Activated T-helper 2 cell treated with anti-CD3 and anti-CD28 coated beads, Interferon-gamma antibody, Interleukin-2, Interleukin-4, amounts not matched to agents 10 μg/mL and 5 μg/mL and 100 μg/mL, durations not matched to agents 14 hours and 24 hours and 36 hours (primary cell): Measurements from ENCODE around the gene TMPRSS3. TPM values are rescaled to one million over a fixed set of nuclear protein-coding genes. Genes with fewer than 3 reads are reported as not detected.
A peak's percentile ranks its signal among the peaks of the same experiment; 100 is the strongest.

Experiments
- DNase-seq: peaks from one replicate; pipeline ENCODE4 v3.0.0; 2021; ENCODE audit warnings: low spot score
- H3K27ac Mint-ChIP-seq: one replicate; pipeline ENCODE4 v1.8.0; 2021; ENCODE audit warnings: mixed read lengths
- H3K27me3 Mint-ChIP-seq: one replicate; pipeline ENCODE4 v1.8.0; 2021; ENCODE audit warnings: low read depth, mixed read lengths
- H3K36me3 Mint-ChIP-seq: one replicate; pipeline ENCODE4 v1.8.0; 2021; ENCODE audit warnings: low read depth, mixed read lengths
- H3K4me1 Mint-ChIP-seq: one replicate; pipeline ENCODE4 v1.8.0; 2021; ENCODE audit warnings: low read depth, mixed read lengths
- H3K4me3 Mint-ChIP-seq: one replicate; pipeline ENCODE4 v1.8.0; 2021; ENCODE audit warnings: low read depth, mild to moderate bottlenecking, moderate library complexity, mixed read lengths
- H3K9me3 Mint-ChIP-seq: one replicate; pipeline ENCODE4 v1.8.0; 2021; ENCODE audit warnings: mixed read lengths
- intact Hi-C: fragments of 100-400 bp; cut with micrococcal nuclease; formaldehyde crosslinking; loops from one replicate; pipeline ENCODE4 v1.15.1; 2023
- total RNA-seq: library from RNA; stranded (reverse); gene quantifications from 2 replicates; pipeline ENCODE4 v1.2.3, GENCODE V29; 2022

TMPRSS3 gene
- total RNA-seq, 1 donor from 2014 or later = 88.1 TPM

- intact Hi-C loops = no loop called here
- Mint-ChIP-seq H3K9me3 (no peaks in the 10 kb centered on the region), H3K4me3 (peak overlapping the region; percentile 3), H3K36me3 (peaks cover 31% of the 10 kb centered on the region), H3K4me1 (peaks cover 50% of the 10 kb centered on the region), H3K27ac (peak overlapping the region; percentile 76), H3K27me3 (no peaks in the 10 kb centered on the region)
- DNase-seq = no peak
Measured at GRCh38 chr21:42370894-42371654, 24.8 kb downstream of the TMPRSS3 start.

GRCh38 chr21:42369821-42370220 lies 26.0 kb downstream of the TMPRSS3 start:
- H3K4me3 Mint-ChIP-seq = no peak overlapping the region
- H3K4me1 Mint-ChIP-seq = peaks cover 46% of the 10 kb centered on the region
- no peak overlapping the region for H3K27ac Mint-ChIP-seq
- no peak for DNase-seq
- H3K27me3 Mint-ChIP-seq = no peaks in the 10 kb centered on the region
- H3K9me3 Mint-ChIP-seq = no peaks in the 10 kb centered on the region
- intact Hi-C loops = no loop called here
- H3K36me3 Mint-ChIP-seq = peaks cover 29% of the 10 kb centered on the region

GRCh38 chr21:42367367-42368165 lies 28.3 kb downstream of the TMPRSS3 start:
- Mint-ChIP-seq H3K27me3 (peaks cover 5% of the 10 kb centered on the region), H3K4me1 (peaks cover 27% of the 10 kb centered on the region), H3K4me3 (no peak overlapping the region)

GRCh38 chr21:42366292-42367010 lies 29.4 kb downstream of the TMPRSS3 start, which contains the start of gene TFF1:
Gene TFF1, minus strand, starts transcription at chr21:42366535. Its CDS starts 40 bp downstream, at chr21:42366495.
- intact Hi-C loops = no loop called here
- Mint-ChIP-seq H3K27ac (no peak within 1 kb of the TSS), H3K27me3 (peaks cover 5% of the 10 kb centered on the region), H3K4me3 (no peak within 1 kb of the TSS), H3K4me1 (peaks cover 19% of the 10 kb centered on the region), H3K9me3 (no peaks in the 10 kb centered on the region), H3K36me3 (peaks cover 8% of the 10 kb centered on the region)
- DNase-seq = no peak

More at GRCh38 chr21:42367367-42368165, 28.3 kb downstream of the TMPRSS3 start:
- no peak for DNase-seq
- intact Hi-C loops = no loop called here
- peaks cover 17% of the 10 kb centered on the region for H3K36me3 Mint-ChIP-seq
- H3K9me3 Mint-ChIP-seq = no peaks in the 10 kb centered on the region
- H3K27ac Mint-ChIP-seq = no peak overlapping the region

- DNase-seq = no peak
- peaks cover 3% of the 10 kb centered on the region for H3K36me3 Mint-ChIP-seq
- no peak overlapping the region for H3K27ac Mint-ChIP-seq
- peaks cover 5% of the 10 kb centered on the region for H3K27me3 Mint-ChIP-seq
- intact Hi-C loops = no loop called here
- no peak overlapping the region for H3K4me3 Mint-ChIP-seq
- no peaks in the 10 kb centered on the region for H3K9me3 Mint-ChIP-seq
- peaks cover 15% of the 10 kb centered on the region for H3K4me1 Mint-ChIP-seq
Measured at GRCh38 chr21:42365770-42366169, 30.1 kb downstream of the TMPRSS3 start.

- peaks cover 5% of the 10 kb centered on the region for H3K27me3 Mint-ChIP-seq
- no peak overlapping the region for H3K4me3 Mint-ChIP-seq
- H3K4me1 Mint-ChIP-seq = peaks cover 14% of the 10 kb centered on the region
- intact Hi-C loops = no loop called here
- H3K36me3 Mint-ChIP-seq = peaks cover 3% of the 10 kb centered on the region
- H3K27ac Mint-ChIP-seq = no peak overlapping the region
- H3K9me3 Mint-ChIP-seq = no peaks in the 10 kb centered on the region
- no peak for DNase-seq
Measured at GRCh38 chr21:42364304-42364865, 31.5 kb downstream of the TMPRSS3 start.

- Mint-ChIP-seq H3K27me3 (peaks cover 5% of the 10 kb centered on the region), H3K36me3 (no peaks in the 10 kb centered on the region), H3K4me1 (peaks cover 8% of the 10 kb centered on the region), H3K27ac (no peak overlapping the region), H3K4me3 (no peak overlapping the region), H3K9me3 (no peaks in the 10 kb centered on the region)
- DNase-seq = no peak
- intact Hi-C loops = no loop called here
Measured at GRCh38 chr21:42363312-42363711, 32.5 kb downstream of the TMPRSS3 start.

GRCh38 chr21:42362700-42363099 lies 33.2 kb downstream of the TMPRSS3 start:
- DNase-seq = no peak
- no peaks in the 10 kb centered on the region for H3K9me3 Mint-ChIP-seq
- H3K4me3 Mint-ChIP-seq = no peak overlapping the region
- peaks cover 9% of the 10 kb centered on the region for H3K27me3 Mint-ChIP-seq
- peaks cover 3% of the 10 kb centered on the region for H3K4me1 Mint-ChIP-seq
- H3K27ac Mint-ChIP-seq = no peak overlapping the region
- no peaks in the 10 kb centered on the region for H3K36me3 Mint-ChIP-seq
- intact Hi-C loops = no loop called here

GRCh38 chr21:42362198-42362597 lies 33.7 kb downstream of the TMPRSS3 start:
- Mint-ChIP-seq H3K36me3 (no peaks in the 10 kb centered on the region), H3K27ac (no peak overlapping the region), H3K9me3 (peaks cover 2% of the 10 kb centered on the region), H3K4me1 (peaks cover 2% of the 10 kb centered on the region), H3K4me3 (no peak overlapping the region), H3K27me3 (peaks cover 9% of the 10 kb centered on the region)
- intact Hi-C loops = no loop called here
- no peak for DNase-seq

- no peak for DNase-seq
- intact Hi-C loops = no loop called here
- Mint-ChIP-seq H3K27ac (no peak overlapping the region), H3K27me3 (peaks cover 13% of the 10 kb centered on the region), H3K4me1 (peaks cover 2% of the 10 kb centered on the region), H3K36me3 (no peaks in the 10 kb centered on the region), H3K4me3 (no peak overlapping the region), H3K9me3 (peaks cover 10% of the 10 kb centered on the region)
Measured at GRCh38 chr21:42361286-42361685, 34.6 kb downstream of the TMPRSS3 start.

GRCh38 chr21:42360317-42360716 lies 35.5 kb downstream of the TMPRSS3 start:
- Mint-ChIP-seq H3K4me1 (peaks cover 2% of the 10 kb centered on the region), H3K36me3 (peaks cover 3% of the 10 kb centered on the region), H3K4me3 (no peak overlapping the region), H3K27me3 (peaks cover 13% of the 10 kb centered on the region), H3K9me3 (peaks cover 16% of the 10 kb centered on the region), H3K27ac (no peak overlapping the region)
- intact Hi-C loops = no loop called here
- no peak for DNase-seq

- Mint-ChIP-seq H3K27me3 (peaks cover 12% of the 10 kb centered on the region), H3K4me1 (peaks cover 2% of the 10 kb centered on the region), H3K9me3 (peaks cover 30% of the 10 kb centered on the region), H3K4me3 (no peak overlapping the region), H3K27ac (no peak overlapping the region), H3K36me3 (peaks cover 3% of the 10 kb centered on the region)
- no peak for DNase-seq
- intact Hi-C loops = no loop called here
Measured at GRCh38 chr21:42358937-42359336, 36.9 kb downstream of the TMPRSS3 start.
